K562 (cell line): ENCODE data around the gene CBFA2T2. TPM values are rescaled to one million over a fixed set of nuclear protein-coding genes. Genes with fewer than 3 reads are reported as not detected.

Experiments used
- BMI1 ChIP-seq: fragments of 150-350 bp; IDR thresholded peaks from 2 replicates; pipeline ENCODE4 v1.6.1; 2014; ENCODE audit warnings: low read length
- CEBPG ChIP-seq, 3 experiments: fragments of 200-800 bp in 1 of 3; sonication (Bioruptor generic) in 1 of 3; sonication (generic) in 1 of 3; formaldehyde crosslinking in 1 of 3; IDR thresholded peaks in 2 of 3; conservative IDR thresholded peaks in 1 of 3; 2 replicates each; pipeline versions ENCODE4 v1.6.1 to v1.8.0; 2016 to 2022; ENCODE audit warnings: missing compliant biosample characterization in 2 of 3, missing genetic modification characterization in 2 of 3, mild to moderate bottlenecking in 1 of 3, missing genetic modification reagents in 1 of 3
- DMBX1 ChIP-seq: fragments of 250-450 bp; sonication (Bioruptor Pico); IDR thresholded peaks from 2 replicates; pipeline ENCODE4 v1.8.0; 2022; ENCODE audit warnings: inconsistent platforms, mild to moderate bottlenecking, moderate library complexity, borderline replicate concordance
- DPF2 ChIP-seq: fragments of 450-650 bp; IDR thresholded peaks from 2 replicates; pipeline ENCODE4 v1.6.1; 2016
- EGR1 ChIP-seq: fragments of 450-650 bp; conservative IDR thresholded peaks from 2 replicates; pipeline ENCODE4 v1.6.1; 2017; ENCODE audit warnings: mild to moderate bottlenecking
- ELF1 ChIP-seq: fragments of 200-800 bp; sonication (Bioruptor generic); IDR thresholded peaks from 2 replicates; pipeline ENCODE4 v1.6.1; 2016; ENCODE audit warnings: missing genetic modification characterization, missing compliant biosample characterization
- ESRRA ChIP-seq: fragments of 450-650 bp; IDR thresholded peaks from 2 replicates; pipeline ENCODE4 v1.6.1; 2014; ENCODE audit warnings: low read depth, mild to moderate bottlenecking, moderate library complexity, borderline replicate concordance
- GABPB1 ChIP-seq: sonication (generic); formaldehyde crosslinking; IDR thresholded peaks from 2 replicates; pipeline ENCODE4 v1.8.0; 2022; ENCODE audit warnings: mild to moderate bottlenecking, missing genetic modification reagents
- HMG20A ChIP-seq: fragments of 450-650 bp; formaldehyde crosslinking; conservative IDR thresholded peaks from 2 replicates; pipeline ENCODE4 v1.4.0; 2020; ENCODE audit warnings: mild to moderate bottlenecking, mixed read lengths
- HNRNPLL ChIP-seq: fragments of 200-400 bp; formaldehyde crosslinking; IDR thresholded peaks from 2 replicates; pipeline ENCODE4 v1.6.1; 2017; ENCODE audit warnings: low read length, low read depth, mild to moderate bottlenecking; ENCODE audit not compliant: poor library complexity, severe bottlenecking
- LCOR ChIP-seq: sonication (generic); formaldehyde crosslinking; IDR thresholded peaks from 2 replicates; pipeline ENCODE4 v1.8.0; 2022; ENCODE audit warnings: mild to moderate bottlenecking, missing genetic modification reagents
- MEF2A ChIP-seq: IDR thresholded peaks from 2 replicates; pipeline ENCODE4 v1.6.1; 2011; ENCODE audit warnings: low read depth, mild to moderate bottlenecking, low read length, moderate library complexity; ENCODE audit not compliant: control insufficient read depth
- MEIS2 ChIP-seq: fragments of 450-650 bp; IDR thresholded peaks from 2 replicates; pipeline ENCODE4 v1.6.1; 2014; ENCODE audit warnings: mild to moderate bottlenecking; ENCODE audit not compliant: partially characterized antibody
- MXI1 ChIP-seq: IDR thresholded peaks from 2 replicates; pipeline ENCODE4 v1.6.1; 2011; ENCODE audit warnings: low read depth, mild to moderate bottlenecking, improper control_type of control experiment, low read length
- NRF1 ChIP-seq, 2 experiments: fragments of 450-650 bp; IDR thresholded peaks in 1 of 2; conservative IDR thresholded peaks in 1 of 2; 2 replicates each; pipeline ENCODE4 v1.6.1; 2014; ENCODE audit warnings: mild to moderate bottlenecking in 2 of 2
- POLR2A ChIP-seq: fragments of 450-650 bp; conservative IDR thresholded peaks from 2 replicates; pipeline ENCODE4 v1.6.1; 2016
- POLR2G ChIP-seq: fragments of 200-400 bp; formaldehyde crosslinking; IDR thresholded peaks from 2 replicates; pipeline ENCODE4 v1.6.1; 2017; ENCODE audit warnings: low read depth, mild to moderate bottlenecking, antibody characterized with exemption, low read length, moderate library complexity
- RBM22 ChIP-seq: fragments of 200-400 bp; formaldehyde crosslinking; IDR thresholded peaks from 2 replicates; pipeline ENCODE4 v1.6.1; 2018; ENCODE audit warnings: low read length, low read depth; ENCODE audit not compliant: poor library complexity, severe bottlenecking
- SMC3 ChIP-seq: conservative IDR thresholded peaks from 2 replicates; pipeline ENCODE4 v1.6.1; 2011; ENCODE audit warnings: low read depth, low read length, improper control_type of control experiment; ENCODE audit not compliant: insufficient read depth
- SOX6 ChIP-seq: fragments of 450-650 bp; IDR thresholded peaks from 2 replicates; pipeline ENCODE4 v1.6.1; 2014; ENCODE audit warnings: mild to moderate bottlenecking
- SRF ChIP-seq, 2 experiments: fragments of 250-450, 450-650 bp in 1 of 2; sonication (Bioruptor Pico) in 1 of 2; sonication (generic) in 1 of 2; formaldehyde crosslinking; IDR thresholded peaks; 2 replicates each; pipeline versions ENCODE4 v1.5.0 to v1.5.1; 2020 to 2022; ENCODE audit warnings: mild to moderate bottlenecking in 1 of 2, missing genetic modification reagents in 1 of 2
- STAG1 ChIP-seq: sonication (generic); formaldehyde crosslinking; IDR thresholded peaks from 2 replicates; pipeline ENCODE4 v1.5.0; 2020; ENCODE audit warnings: missing genetic modification reagents, borderline replicate concordance
- SUPT5H ChIP-seq: fragments of 450-650 bp; IDR thresholded peaks from 2 replicates; pipeline ENCODE4 v1.6.1; 2016
- TCF7L2 ChIP-seq: fragments of 150-350 bp; IDR thresholded peaks from 2 replicates; pipeline ENCODE4 v1.6.1; 2016; ENCODE audit warnings: low read depth, mild to moderate bottlenecking, low read length, moderate library complexity
- polyA plus RNA-seq, 8 experiments: library from polyadenylated mRNA; depleted of rRNA in 4 of 8; stranded (reverse) in 5 of 8; unstranded in 3 of 8; fragments of >200 nt; fragmentation: Nextera tagmentation in 2 of 8; fragmentation: Illumina TruSeq in 1 of 8; extraction: Ambion mirVana in 2 of 8; extraction: Trizol in 1 of 8; gene quantifications; 2 replicates each; pipeline versions ENCODE4 v1.2.1 to v1.2.3, GENCODE V29; 2011 to 2014; ENCODE audit warnings: inconsistent platforms in 1 of 8, missing spikeins in 1 of 8
- total RNA-seq, 7 experiments: library from RNA; depleted of rRNA in 6 of 7; stranded (reverse); fragments of >200 nt in 6 of 7; fragmentation: Illumina TruSeq in 2 of 7; extraction: Trizol in 2 of 7; gene quantifications; 2 replicates each; pipeline versions ENCODE4 v1.2.1 to v1.2.3, GENCODE V29; 2011 to 2021; ENCODE audit warnings: low replicate concordance in 1 of 7
- TF ChIP-seq, protein P1 (sequence below): sonication (generic); formaldehyde crosslinking; IDR thresholded peaks from 2 replicates; pipeline ENCODE4 v1.8.1; 2023; ENCODE audit warnings: mild to moderate bottlenecking, missing genetic modification reagents
- TF ChIP-seq, protein P2 (sequence below): fragments of 250-450 bp; sonication (Bioruptor Pico); IDR thresholded peaks from 2 replicates; pipeline ENCODE4 v1.8.0; 2021; ENCODE audit warnings: borderline replicate concordance, mild to moderate bottlenecking, moderate library complexity; ENCODE audit not compliant: poor library complexity, severe bottlenecking

The CBFA2T2 gene
- total and polyA plus RNA-seq, 9 of the 15 experiments (the other 6 are each of a cell fraction or from before 2014, with no cell fraction given) = 0.27 to 9.6 (median 5.8) TPM

DNA sequence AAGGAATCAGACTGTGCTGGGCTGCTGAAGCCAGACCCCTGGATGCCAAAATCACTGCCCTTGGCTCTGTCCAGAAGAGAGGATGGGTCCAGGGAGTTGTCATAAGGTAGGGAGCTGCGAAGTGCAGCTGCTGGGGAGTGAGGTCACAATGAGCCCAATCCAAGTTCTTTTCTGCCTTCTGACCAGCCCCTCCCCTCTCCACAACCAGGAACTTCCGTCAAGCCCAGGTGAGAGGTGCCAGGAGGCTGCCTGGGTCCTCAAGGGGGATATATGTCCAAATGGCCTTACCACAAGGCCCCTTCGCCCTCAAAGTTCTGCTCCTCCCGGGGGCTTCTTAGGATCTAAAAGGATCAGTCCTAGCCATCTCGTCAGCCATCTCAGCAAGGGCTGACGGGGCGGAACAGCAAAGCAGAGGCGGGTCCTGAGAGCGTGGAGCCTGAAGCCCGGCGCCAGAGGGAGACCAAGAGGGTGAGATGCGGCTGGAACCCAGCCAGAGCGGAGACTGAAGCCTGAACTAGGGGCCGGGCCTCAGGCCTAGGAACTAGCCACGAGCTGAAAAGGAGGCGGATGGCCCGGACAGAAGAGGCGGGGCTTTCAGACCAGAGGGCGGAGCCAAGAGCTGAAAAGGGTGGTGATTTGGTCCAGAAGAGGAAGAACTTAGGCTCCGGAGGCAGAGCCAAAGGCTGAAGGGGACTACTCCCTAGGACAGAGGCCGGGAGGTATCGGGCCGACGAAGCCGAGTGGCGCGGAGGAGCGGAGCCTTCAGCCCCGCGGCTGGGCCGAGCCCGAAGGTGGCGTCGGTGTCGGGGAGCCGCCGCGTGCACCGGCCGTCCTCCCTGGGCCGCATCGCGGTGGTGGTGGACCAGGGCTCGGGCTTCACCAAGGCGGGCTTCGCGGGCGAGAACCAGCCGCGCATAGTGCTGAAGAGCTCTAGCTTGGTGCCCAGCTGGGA is 176.7 kb downstream of the CBFA2T2 start, which contains the start of gene ACTL10 (continued):
- TF ChIP-seq, protein P1, sequence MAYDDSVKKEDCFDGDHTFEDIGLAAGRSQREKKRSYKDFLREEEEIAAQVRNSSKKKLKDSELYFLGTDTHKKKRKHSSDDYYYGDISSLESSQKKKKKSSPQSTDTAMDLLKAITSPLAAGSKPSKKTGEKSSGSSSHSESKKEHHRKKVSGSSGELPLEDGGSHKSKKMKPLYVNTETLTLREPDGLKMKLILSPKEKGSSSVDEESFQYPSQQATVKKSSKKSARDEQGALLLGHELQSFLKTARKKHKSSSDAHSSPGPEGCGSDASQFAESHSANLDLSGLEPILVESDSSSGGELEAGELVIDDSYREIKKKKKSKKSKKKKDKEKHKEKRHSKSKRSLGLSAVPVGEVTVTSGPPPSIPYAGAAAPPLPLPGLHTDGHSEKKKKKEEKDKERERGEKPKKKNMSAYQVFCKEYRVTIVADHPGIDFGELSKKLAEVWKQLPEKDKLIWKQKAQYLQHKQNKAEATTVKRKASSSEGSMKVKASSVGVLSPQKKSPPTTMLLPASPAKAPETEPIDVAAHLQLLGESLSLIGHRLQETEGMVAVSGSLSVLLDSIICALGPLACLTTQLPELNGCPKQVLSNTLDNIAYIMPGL (CRISPR knock-in tag) = no peak
- TF ChIP-seq MEF2A = no peak
- no peak for TF ChIP-seq MXI1
- TF ChIP-seq SUPT5H = peak; percentile 47; the same call in 1 of the 2 replicates
- peak; percentile 35; the same call in 1 of the 2 replicates for TF ChIP-seq LCOR (CRISPR knock-in tag)
- peak; percentile 32; the same call in 1 of the 2 replicates for TF ChIP-seq SMC3
- TF ChIP-seq POLR2A = peak; percentile 47; the same call in 1 of the 2 replicates
- peak; percentile 40; the same call in 1 of the 2 replicates for TF ChIP-seq ESRRA
- peak; percentile 45; the same call in 1 of the 2 replicates for TF ChIP-seq SOX6
- TF ChIP-seq SRF (CRISPR knock-in tag; IDR thresholded peaks at IDR 0.05) = 0 out of 4 replicates have a peak, but pooled peaks of 1 of the 2 experiments have one; percentile 60
- TF ChIP-seq DPF2 = peak; percentile 56; the same call in 1 of the 2 replicates
- peak; percentile 60 to 66; a peak in 3 of 4 replicates for TF ChIP-seq NRF1 (conservative IDR thresholded peaks at IDR 0.05 in 1 of 2, IDR thresholded peaks at IDR 0.05 in 1 of 2)
- peak; percentile 69 for TF ChIP-seq POLR2G
- TF ChIP-seq DMBX1 (CRISPR knock-in tag) = no peak
- TF ChIP-seq ELF1 = no peak; the same call in 1 of the 2 replicates
- no peak for TF ChIP-seq CEBPG (CRISPR knock-in tag; IDR thresholded peaks at IDR 0.05)
- no peak for TF ChIP-seq CEBPG (tag; conservative IDR thresholded peaks at IDR 0.05 in 1 of 2, IDR thresholded peaks at IDR 0.05 in 1 of 2)
- TF ChIP-seq RBM22 = no peak
- TF ChIP-seq HMG20A (CRISPR knock-in tag) = no peak
- no peak for TF ChIP-seq BMI1
- no peak for TF ChIP-seq STAG1 (CRISPR knock-in tag)
- TF ChIP-seq MEIS2 = peak; percentile 32
- TF ChIP-seq EGR1 = no peak
- TF ChIP-seq, protein P2, sequence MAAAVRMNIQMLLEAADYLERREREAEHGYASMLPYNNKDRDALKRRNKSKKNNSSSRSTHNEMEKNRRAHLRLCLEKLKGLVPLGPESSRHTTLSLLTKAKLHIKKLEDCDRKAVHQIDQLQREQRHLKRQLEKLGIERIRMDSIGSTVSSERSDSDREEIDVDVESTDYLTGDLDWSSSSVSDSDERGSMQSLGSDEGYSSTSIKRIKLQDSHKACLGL (CRISPR knock-in tag) = no peak
- TF ChIP-seq GABPB1 = peak; percentile 56
- no peak for TF ChIP-seq TCF7L2
- TF ChIP-seq HNRNPLL = peak; percentile 48
